Thyroid gland (tissue), 4 donors: ENCODE results near the gene ATF7IP. TPM values are rescaled to one million over a fixed set of nuclear protein-coding genes. Genes with fewer than 3 reads are reported as not detected.

ENCODE experiments used
- DNase-seq, 2 donors: peaks; one replicate each; pipeline ENCODE4 v3.0.0-alpha.2; 2019
- H3K27ac ChIP-seq, 3 donors: fragments of 200-600 bp; sonication (generic); 1 replicate in 2 of 3; 2 replicates in 1 of 3; pipeline ENCODE4 v1.5.1; 2016 to 2019; ENCODE audit warnings: mild to moderate bottlenecking in 1 of 3, moderate library complexity in 1 of 3
- H3K27me3 ChIP-seq: fragments of 200-600 bp; sonication (generic); one replicate; pipeline ENCODE4 v1.5.1; 2019
- H3K36me3 ChIP-seq, 2 donors: fragments of 200-600 bp; sonication (generic); one replicate each; pipeline ENCODE4 v1.5.1; 2016 to 2019
- H3K4me1 ChIP-seq, 2 donors: fragments of 200-600 bp; sonication (generic); one replicate each; pipeline ENCODE4 v1.5.1; 2017 to 2019
- H3K4me3 ChIP-seq, 3 donors: fragments of 200-600 bp; sonication (generic); replicated peaks in 1 of 3; 1 replicate in 2 of 3; 2 replicates in 1 of 3; pipeline ENCODE4 v1.5.1; 2016; ENCODE audit warnings: mild to moderate bottlenecking in 1 of 3
- H3K9me3 ChIP-seq: fragments of 200-600 bp; sonication (generic); one replicate; pipeline ENCODE4 v1.5.1; 2017
- CTCF ChIP-seq, 6 experiments: fragments of 200-600 bp in 3 of 6; fragments of 450-650 bp in 3 of 6; sonication (generic) in 3 of 6; IDR thresholded peaks; one replicate each; pipeline ENCODE4 v1.5.1; 2016 to 2019; ENCODE audit warnings: antibody characterized with exemption in 6 of 6, mild to moderate bottlenecking in 2 of 6, inconsistent platforms in 1 of 6, moderate library complexity in 1 of 6
- POLR2A ChIP-seq, 2 donors: fragments of 450-650 bp; IDR thresholded peaks; one replicate each; pipeline ENCODE4 v1.6.1; 2017; ENCODE audit warnings: antibody characterized with exemption in 2 of 2, mild to moderate bottlenecking in 2 of 2, moderate library complexity in 1 of 2
- WGBS, 2 donors: methylation state at CpG; one replicate each; pipeline ENCODE4 v1.1.5; 2017; 5-methylcytosine and 5-hydroxymethylcytosine counted together
- intact Hi-C: fragments of 100-400 bp; cut with DNase I; formaldehyde crosslinking; loops from one replicate; pipeline ENCODE4 v1.15.1; 2023
- total RNA-seq, 4 donors: library from RNA; depleted of rRNA; stranded (reverse); fragments of >200 nt; gene quantifications; one replicate each; pipeline ENCODE4 v1.2.3, GENCODE V29; 2016

The ATF7IP gene
- total RNA-seq, 4 donors from 2014 or later: 64.4 to 87.2 (median 76.2) TPM

GRCh38 chr12:14366209-14367039 lies 942 bp downstream of the ATF7IP start:
- DNase-seq: no peak
- intact Hi-C loops: no loop called here
- Histone ChIP-seq H3K4me1 (peaks cover 5 to 16% of the 10 kb centered on the region in 2 donors), H3K36me3 (no peaks in the 10 kb centered on the region), H3K4me3 (peak overlapping the region; percentile 11 to 49 (median 46)), H3K27me3 (no peaks in the 10 kb centered on the region), H3K27ac (peak overlapping the region; percentile 97 to 99 (median 99)), H3K9me3 (no peaks in the 10 kb centered on the region)
- WGBS, 2 donors: 4 to 5% methylated on average over 5 of the region's 5 CpGs
- TF ChIP-seq CTCF (IDR thresholded peaks at IDR 0.05) (peak in 4 of 6 experiments; percentile 16 to 53 (median 32)), POLR2A (IDR thresholded peaks at IDR 0.05) (no peak)

- DNase-seq: no peak
- Histone ChIP-seq H3K4me3 (peak overlapping the region; percentile 11 to 49 (median 46)), H3K4me1 (peaks cover 8 to 23% of the 10 kb centered on the region in 2 donors), H3K27ac (peak overlapping the region; percentile 97 to 99 (median 99)), H3K9me3 (no peaks in the 10 kb centered on the region), H3K27me3 (no peaks in the 10 kb centered on the region), H3K36me3 (no peaks in the 10 kb centered on the region)
- no peak for TF ChIP-seq POLR2A (IDR thresholded peaks at IDR 0.05)
- no peak for TF ChIP-seq CTCF (IDR thresholded peaks at IDR 0.05)
- WGBS, 2 donors: 13% methylated on average over 7 of the region's 7 CpGs
- intact Hi-C loops: no loop called here
Observed at GRCh38 chr12:14367040-14367661, 1.7 kb downstream of the ATF7IP start.

- intact Hi-C loops: no loop called here
- Histone ChIP-seq H3K27ac (no peak overlapping the region), H3K9me3 (no peaks in the 10 kb centered on the region), H3K36me3 (no peaks in the 10 kb centered on the region), H3K4me1 (peaks cover 9 to 25% of the 10 kb centered on the region in 2 donors), H3K4me3 (no peak overlapping the region), H3K27me3 (no peaks in the 10 kb centered on the region)
- TF ChIP-seq CTCF (IDR thresholded peaks at IDR 0.05): no peak
- no peak for TF ChIP-seq POLR2A (IDR thresholded peaks at IDR 0.05)
- DNase-seq: no peak
- 96% methylated on average over 7 of the region's 7 CpGs for WGBS, 2 donors
Observed at GRCh38 chr12:14369311-14369710, 3.8 kb downstream of the ATF7IP start.

- Histone ChIP-seq H3K27me3 (no peaks in the 10 kb centered on the region), H3K9me3 (no peaks in the 10 kb centered on the region), H3K4me3 (no peak overlapping the region), H3K4me1 (peaks cover 9 to 21% of the 10 kb centered on the region in 2 donors), H3K27ac (no peak overlapping the region), H3K36me3 (no peaks in the 10 kb centered on the region)
- DNase-seq: no peak
- intact Hi-C loops: no loop called here
- no peak for TF ChIP-seq CTCF (IDR thresholded peaks at IDR 0.05)
Observed at GRCh38 chr12:14373217-14373616, 7.7 kb downstream of the ATF7IP start.

- no peak for DNase-seq
- no peak for TF ChIP-seq CTCF (IDR thresholded peaks at IDR 0.05)
- TF ChIP-seq POLR2A (IDR thresholded peaks at IDR 0.05): no peak
- H3K36me3 ChIP-seq: no peaks in the 10 kb centered on the region
Observed at GRCh38 chr12:14379508-14379907, 14.0 kb downstream of the ATF7IP start.

More at GRCh38 chr12:14379508-14379907, 14.0 kb downstream of the ATF7IP start:
- Histone ChIP-seq H3K27ac (no peak overlapping the region), H3K9me3 (no peaks in the 10 kb centered on the region), H3K4me1 (peaks cover 8 to 15% of the 10 kb centered on the region in 2 donors), H3K4me3 (no peak overlapping the region), H3K27me3 (no peaks in the 10 kb centered on the region)
- intact Hi-C loops: no loop called here
